HT1080 (cell line): ENCODE results near the gene GALNT2. TPM values are rescaled to one million over a fixed set of nuclear protein-coding genes. Genes with fewer than 3 reads are reported as not detected.

Experiments used
- DNase-seq: peaks from one replicate; pipeline ENCODE4 v3.0.0-alpha.2; 2015; ENCODE audit warnings: low read depth
- total RNA-seq: library from RNA; depleted of rRNA; stranded (reverse); fragments of >200 nt; shearing (Covaris generic); gene quantifications from 2 replicates; pipeline ENCODE4 v1.2.3, GENCODE V29; 2014

GALNT2 gene
- total RNA-seq, 1 experiment from 2014 or later = 67.0 TPM

- no peak for DNase-seq
These were observed 161.3 kb downstream of the GALNT2 start for GRCh38 chr1:230228236-230228897.

GRCh38 chr1:230230273-230230672, 163.2 kb downstream of the GALNT2 start:
- no peak for DNase-seq

DNA sequence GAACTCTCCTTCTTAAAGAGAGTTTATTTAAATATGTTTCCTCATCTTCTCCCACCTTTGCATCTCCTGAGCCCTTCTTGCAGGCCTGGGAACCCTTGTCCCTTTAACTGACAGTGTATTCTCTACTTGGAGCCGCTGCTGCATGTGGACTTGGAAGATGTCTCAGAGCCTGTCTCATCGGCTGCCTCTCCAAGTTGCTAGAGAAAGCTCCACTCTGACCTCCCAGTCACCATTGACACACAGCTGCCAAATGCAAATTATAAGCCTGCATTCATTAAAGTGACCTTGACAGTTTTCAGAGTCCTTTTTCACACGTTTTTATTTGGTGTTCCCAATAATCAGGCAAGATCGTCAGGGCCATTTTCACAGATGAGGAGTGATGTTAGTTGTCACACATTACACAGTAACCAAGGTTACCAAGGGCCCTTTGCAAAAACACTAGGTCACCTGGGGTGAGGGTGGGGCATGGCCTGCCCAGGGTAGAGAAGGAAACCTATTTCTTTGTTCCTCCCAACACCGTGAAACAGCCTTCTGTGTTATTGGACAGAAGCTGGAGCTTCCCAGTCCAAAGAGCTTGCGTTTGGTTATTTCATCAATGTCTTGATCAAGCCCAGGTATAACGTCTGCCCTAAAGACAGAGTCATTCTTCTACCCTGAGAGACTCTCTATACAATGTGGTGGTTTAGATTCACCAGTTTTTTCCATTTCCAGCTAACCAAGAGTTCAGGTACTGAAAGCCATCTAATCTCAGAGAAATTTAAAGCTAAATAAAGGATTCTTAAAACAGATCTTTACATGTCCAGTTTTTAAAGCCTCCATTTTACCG, 164.1 kb downstream of the GALNT2 start:
- no peak for DNase-seq

GRCh38 chr1:230231774-230232145, 164.7 kb downstream of the GALNT2 start:
- DNase-seq = no peak

GRCh38 chr1:230232371-230232771, 165.3 kb downstream of the GALNT2 start:
- no peak for DNase-seq

DNA sequence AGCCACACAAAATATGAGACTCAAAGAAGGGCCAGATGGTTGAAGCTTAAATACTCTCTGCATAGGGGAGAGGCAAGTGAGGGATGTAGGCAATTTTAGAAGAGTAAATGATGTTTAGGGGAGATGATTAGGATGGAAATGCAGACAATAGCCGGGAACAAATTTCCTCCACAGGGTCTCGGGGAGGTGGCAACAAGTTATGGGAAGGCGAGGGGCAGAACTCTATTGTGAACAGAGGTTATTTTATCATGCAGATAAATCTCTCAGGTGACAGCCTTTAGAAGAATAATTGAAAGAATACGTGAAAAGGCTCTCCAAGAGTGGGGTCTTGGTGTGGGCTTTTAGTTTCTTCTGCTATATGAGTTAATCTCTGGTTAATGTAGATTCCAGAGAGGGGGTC, 166.7 kb downstream of the GALNT2 start:
- DNase-seq = no peak

DNA sequence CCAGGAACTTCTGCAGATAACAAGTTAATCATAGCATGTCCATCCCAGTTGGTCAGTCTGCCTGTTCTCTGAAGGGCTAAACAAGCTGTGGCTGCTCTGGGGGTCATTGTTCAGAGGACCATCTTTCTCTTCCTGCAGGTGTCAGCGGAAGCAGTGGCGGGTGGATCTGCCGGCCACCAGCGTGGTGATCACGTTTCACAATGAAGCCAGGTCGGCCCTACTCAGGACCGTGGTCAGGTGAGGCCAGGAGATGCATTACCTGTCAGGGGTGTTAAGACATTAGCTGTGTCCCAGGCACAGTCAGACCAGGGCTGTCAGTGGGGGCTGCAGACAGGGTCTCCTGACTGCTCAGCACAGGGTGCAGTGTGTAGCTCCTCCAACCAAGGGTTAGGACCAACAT, 168.8 kb downstream of the GALNT2 start:
- DNase-seq = no peak

DNA sequence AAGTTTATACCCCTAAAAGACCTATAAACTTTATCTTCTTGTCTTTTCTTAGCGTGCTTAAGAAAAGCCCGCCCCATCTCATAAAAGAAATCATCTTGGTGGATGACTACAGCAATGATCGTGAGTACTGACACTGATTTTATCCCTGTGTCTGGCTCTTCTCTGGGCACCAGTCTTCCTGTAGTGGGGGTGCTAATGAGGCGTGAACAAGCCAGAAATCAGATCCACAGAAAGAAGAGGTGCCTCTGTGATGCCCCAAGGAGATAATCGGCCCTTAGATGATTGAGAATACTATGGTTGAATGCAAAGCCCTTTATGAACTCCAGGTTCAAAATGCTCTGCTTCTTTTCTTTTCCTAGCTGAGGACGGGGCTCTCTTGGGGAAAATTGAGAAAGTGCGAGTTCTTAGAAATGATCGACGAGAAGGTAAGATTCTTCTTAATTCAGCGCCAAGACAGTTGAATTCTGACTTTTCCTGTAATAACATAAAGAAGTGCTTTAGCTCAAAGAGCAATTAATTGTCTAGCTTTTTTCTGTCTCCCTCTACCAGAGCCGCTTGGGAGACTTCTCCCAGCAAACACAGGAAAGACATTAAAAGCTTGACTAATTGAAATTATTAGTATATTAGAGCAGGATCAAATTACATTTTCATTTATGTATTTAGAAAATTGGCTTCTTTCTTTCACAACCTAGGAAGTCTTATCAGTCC, 169.4 kb downstream of the GALNT2 start:
- DNase-seq = no peak

DNA sequence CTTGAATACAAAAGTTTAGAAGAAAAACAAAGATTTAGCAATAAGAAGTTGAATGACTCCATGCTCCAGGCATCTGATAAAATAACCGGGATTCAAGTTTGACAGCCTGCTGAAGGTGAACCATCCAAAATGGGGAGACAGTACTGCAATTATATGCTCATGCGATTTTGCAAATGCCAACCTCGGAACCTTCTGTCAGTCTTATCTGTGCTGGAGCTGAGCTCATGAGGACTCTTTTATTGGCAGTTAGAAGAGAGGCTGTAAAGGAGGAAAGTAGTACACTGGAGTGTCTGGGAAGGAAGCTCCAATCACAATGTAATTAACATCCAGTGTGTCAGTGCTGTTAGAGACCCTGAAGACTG, 170.0 kb downstream of the GALNT2 start:
- no peak for DNase-seq

- no peak for DNase-seq
These were observed 170.8 kb downstream of the GALNT2 start for GRCh38 chr1:230237805-230238204.

DNA sequence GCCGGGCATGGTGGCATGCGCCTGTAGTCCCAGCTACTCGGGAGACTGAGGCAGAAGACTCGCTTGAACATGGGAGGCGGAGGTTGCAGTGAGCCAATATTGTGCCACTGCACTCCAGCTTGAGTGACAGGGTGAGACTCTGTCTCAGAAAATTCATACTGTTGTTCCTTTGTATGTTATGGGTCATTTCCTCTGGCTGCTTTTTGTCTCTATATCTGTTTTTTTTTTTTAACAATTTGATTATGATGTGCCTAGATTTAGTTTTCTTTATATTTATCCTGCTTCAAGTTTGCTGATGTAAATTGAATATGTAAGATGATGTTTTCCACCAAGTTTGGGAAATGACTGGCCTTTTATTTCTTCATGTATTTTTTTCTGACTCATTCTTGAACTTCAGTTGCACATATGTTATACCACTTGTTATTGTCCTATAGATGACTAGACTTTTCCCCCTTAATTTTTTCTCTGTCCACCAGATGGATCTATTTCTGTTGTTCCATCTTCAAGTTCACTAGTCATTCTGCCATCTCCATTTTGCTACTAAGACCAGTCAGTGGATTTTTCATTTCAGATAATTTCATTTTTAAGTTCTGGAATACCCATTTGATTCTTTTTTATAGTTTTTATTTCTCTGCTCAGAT, 173.5 kb downstream of the GALNT2 start:
- peak; percentile 17 for DNase-seq

DNA sequence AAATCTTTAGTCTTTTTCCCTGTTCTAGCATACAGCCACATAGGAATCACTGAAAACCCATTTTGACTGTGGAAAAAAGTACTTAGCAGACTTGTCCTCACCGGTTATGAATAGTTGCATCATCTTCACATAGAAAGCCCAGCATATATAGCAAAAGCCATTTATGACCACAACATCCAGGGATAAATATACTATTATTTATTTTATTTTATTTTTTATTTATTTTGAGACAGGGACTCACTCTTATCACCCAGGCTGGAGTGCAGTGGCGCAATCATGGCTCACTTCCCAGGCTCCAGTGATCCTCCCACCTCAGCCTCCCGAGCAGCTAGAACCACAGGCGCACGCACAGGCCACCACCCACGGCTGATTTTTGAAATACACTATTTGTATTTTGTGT, 175.3 kb downstream of the GALNT2 start:
- no peak for DNase-seq

- DNase-seq = no peak
These were observed 176.1 kb downstream of the GALNT2 start for GRCh38 chr1:230243146-230243545.

GRCh38 chr1:230243583-230244353, 176.7 kb downstream of the GALNT2 start:
- peak; percentile 7 for DNase-seq

- no peak for DNase-seq
These were observed 179.5 kb downstream of the GALNT2 start for GRCh38 chr1:230246551-230246950.

DNA sequence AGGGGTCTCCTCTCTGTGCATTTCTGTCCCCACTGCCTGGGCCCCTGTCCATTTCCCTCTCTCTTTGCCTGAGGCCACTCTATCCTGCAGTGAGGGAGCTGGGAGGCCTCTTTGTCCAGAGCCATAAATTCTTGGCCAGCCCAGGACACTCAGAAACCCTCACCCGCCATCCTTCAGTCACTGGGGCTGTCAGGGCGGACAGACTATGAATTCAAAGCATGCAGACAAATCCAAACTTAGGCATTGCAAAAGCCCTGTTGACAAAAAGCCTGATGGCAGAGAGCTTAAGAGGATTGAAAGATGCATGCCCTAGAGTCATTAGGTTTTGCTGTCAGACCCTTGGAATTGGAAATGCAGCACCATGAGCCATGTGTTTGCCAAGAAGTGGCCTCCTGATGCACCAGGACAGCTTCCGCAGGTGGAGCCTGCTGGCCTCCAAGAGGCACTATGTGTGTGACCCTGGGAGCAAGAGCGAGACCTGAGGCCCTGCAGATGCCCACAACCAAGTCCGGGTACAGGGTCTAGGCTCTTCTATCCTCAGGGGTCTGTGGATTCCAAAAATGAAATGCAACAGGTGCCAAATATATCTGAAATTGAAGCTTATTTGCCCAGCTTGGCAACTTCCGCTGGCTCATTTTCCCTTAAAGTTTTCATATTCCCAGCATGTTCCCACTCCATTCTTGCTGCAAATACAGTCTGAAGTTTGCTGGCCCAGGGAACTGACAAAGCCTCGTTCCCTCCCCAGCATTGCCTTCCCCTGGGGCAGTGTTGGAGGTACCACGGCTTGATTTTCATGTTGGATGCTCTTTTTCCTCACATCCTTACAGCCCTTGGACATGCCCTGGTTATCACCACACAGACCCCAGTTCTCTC, 181.2 kb downstream of the GALNT2 start:
- DNase-seq = no peak

DNA sequence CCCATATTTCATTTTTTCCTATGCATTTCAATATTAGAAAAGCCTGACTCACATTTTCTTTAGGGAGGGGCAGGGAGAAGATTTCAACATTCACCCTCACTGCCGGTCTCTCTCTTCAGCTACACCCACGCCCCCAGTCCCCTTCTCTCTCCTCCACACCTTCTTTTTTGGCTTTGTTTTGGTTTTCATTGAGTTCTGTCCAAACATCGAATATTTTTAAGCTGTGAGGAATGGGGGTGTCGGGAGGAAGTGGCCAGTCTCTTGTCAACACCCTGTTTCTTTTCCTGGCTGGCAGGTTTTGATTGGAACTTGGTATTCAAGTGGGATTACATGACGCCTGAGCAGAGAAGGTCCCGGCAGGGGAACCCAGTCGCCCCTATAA, 181.8 kb downstream of the GALNT2 start:
- DNase-seq = no peak

GRCh38 chr1:230249695-230250480, 182.8 kb downstream of the GALNT2 start:
- DNase-seq = no peak

DNA sequence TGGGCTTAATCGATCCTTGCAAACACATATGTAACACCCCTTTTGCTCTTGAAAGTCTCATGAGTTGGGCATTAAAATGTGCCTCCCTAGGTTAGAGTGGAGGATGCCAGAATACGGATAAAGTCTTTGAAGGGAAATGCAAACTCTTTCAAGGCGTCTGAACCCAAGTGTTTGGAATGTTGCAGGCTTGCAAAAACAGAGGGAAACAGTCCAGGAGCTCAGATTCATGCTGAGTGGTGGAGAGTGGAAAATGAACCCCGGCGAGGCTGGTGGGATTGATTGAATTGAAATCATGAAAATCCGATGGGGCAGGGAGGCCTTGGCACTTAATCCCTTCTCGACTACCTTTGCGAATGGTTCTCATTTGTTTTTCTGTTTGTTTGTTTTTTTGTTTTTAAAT, 183.6 kb downstream of the GALNT2 start:
- DNase-seq = no peak
